HL-60 (cell line): Measurements from ENCODE around the gene RPS5.

Source experiments
- REST ChIP-seq: IDR thresholded peaks from 2 replicates; pipeline ENCODE4 v1.6.1; 2012; ENCODE audit warnings: low read depth; ENCODE audit not compliant: insufficient replicate concordance
- SPI1 ChIP-seq: IDR thresholded peaks from 2 replicates; pipeline ENCODE4 v1.6.1; 2012; ENCODE audit warnings: low read depth, mild to moderate bottlenecking, borderline replicate concordance
- TF ChIP-seq, protein P1 (sequence below): IDR thresholded peaks from one replicate; pipeline ENCODE4 v1.5.1; 2011; ENCODE audit warnings: low read length, control low read depth, inconsistent platforms; ENCODE audit not compliant: insufficient read depth

DNA sequence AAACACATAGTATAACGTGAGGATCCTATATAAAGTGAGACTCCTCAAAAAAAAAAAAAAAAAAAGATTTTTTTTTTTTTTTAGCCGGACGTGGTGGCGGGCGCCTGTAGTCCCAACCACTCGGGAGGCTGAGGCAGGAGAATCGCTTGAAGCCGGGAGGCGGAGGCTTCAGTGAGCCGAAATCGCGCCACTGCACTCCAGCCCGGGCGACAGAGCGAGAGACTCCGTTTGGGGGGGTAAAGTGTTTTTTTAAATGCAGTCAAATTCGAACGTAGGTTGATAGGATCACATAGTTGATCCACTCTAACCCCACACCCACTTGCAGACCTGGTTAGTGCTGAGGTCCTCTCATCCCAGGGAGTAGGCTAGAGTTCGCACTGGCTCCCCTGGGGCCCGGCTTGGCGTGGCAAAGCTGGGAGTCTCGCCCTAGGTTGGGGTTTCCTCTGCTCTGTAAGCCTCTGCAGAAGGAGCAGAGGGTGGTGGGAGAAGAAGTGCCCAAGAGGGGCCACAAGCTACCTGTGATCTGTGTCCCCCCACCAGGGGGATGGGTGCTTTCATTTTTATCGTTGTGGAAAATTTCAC lies 14.9 kb downstream of the RPS5 start:
- TF ChIP-seq SPI1 (no peak), REST (no peak)
- TF ChIP-seq, protein P1, sequence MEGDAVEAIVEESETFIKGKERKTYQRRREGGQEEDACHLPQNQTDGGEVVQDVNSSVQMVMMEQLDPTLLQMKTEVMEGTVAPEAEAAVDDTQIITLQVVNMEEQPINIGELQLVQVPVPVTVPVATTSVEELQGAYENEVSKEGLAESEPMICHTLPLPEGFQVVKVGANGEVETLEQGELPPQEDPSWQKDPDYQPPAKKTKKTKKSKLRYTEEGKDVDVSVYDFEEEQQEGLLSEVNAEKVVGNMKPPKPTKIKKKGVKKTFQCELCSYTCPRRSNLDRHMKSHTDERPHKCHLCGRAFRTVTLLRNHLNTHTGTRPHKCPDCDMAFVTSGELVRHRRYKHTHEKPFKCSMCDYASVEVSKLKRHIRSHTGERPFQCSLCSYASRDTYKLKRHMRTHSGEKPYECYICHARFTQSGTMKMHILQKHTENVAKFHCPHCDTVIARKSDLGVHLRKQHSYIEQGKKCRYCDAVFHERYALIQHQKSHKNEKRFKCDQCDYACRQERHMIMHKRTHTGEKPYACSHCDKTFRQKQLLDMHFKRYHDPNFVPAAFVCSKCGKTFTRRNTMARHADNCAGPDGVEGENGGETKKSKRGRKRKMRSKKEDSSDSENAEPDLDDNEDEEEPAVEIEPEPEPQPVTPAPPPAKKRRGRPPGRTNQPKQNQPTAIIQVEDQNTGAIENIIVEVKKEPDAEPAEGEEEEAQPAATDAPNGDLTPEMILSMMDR = no peak
